Fibroblast of skin of abdomen (primary cell): Measurements from ENCODE around the gene TRRAP. TPM values are rescaled to one million over a fixed set of nuclear protein-coding genes. Genes with fewer than 3 reads are reported as not detected.
"Not testable (repeated sequence)": the region's sequence is repeated elsewhere in the genome, so short reads cannot be mapped to it uniquely, and the experiment has no call there.

Experiments used
- DNase-seq: peaks from one replicate; pipeline ENCODE4 v3.0.0-alpha.2; 2013
- polyA plus RNA-seq, 2 experiments: library from polyadenylated mRNA; unstranded; fragments of 120-200 nt; gene quantifications; one replicate each; pipeline ENCODE4 v1.2.1, GENCODE V29; 2013; ENCODE audit not compliant: insufficient read length in 2 of 2

The TRRAP gene
- polyA plus RNA-seq (2013, experiment 1 of 2; ENCODE audit: insufficient read length): 23.8 TPM
- polyA plus RNA-seq (2013, experiment 2 of 2; ENCODE audit: insufficient read length): 23.4 TPM

GRCh38 chr7:98878365-98879197 lies at the start of gene TRRAP:
Gene TRRAP, plus strand, starts transcription at chr7:98878532. Its CDS starts 2,619 bp downstream, at chr7:98881151.
- DNase-seq: peak; percentile 80

- DNase-seq: no peak
Measured at GRCh38 chr7:98830972-98831548, 47.3 kb upstream of the TRRAP start.

GRCh38 chr7:98831641-98832221 lies 46.6 kb upstream of the TRRAP start:
- DNase-seq: peak; percentile 20

- no peak for DNase-seq
Measured at GRCh38 chr7:98833022-98833421, 45.3 kb upstream of the TRRAP start.

- DNase-seq: no peak
Measured at GRCh38 chr7:98834949-98835348, 43.4 kb upstream of the TRRAP start.

GRCh38 chr7:98836811-98837629 lies 41.3 kb upstream of the TRRAP start:
- DNase-seq: peak; percentile 30

GRCh38 chr7:98837630-98837972 lies 40.7 kb upstream of the TRRAP start:
- no peak for DNase-seq

- no peak for DNase-seq
Measured at GRCh38 chr7:98840096-98840495, 38.2 kb upstream of the TRRAP start.

GRCh38 chr7:98840722-98841121 lies 37.6 kb upstream of the TRRAP start:
- DNase-seq: peak; percentile 28

GRCh38 chr7:98841179-98841997 lies 36.9 kb upstream of the TRRAP start:
- DNase-seq: peak; percentile 42

- DNase-seq: not testable (repeated sequence)
Measured at GRCh38 chr7:98842552-98842951, 35.8 kb upstream of the TRRAP start.

- no peak for DNase-seq
Measured at GRCh38 chr7:98848918-98849317, 29.4 kb upstream of the TRRAP start.

GRCh38 chr7:98852826-98853225 lies 25.5 kb upstream of the TRRAP start:
- peak; percentile 84 for DNase-seq

GRCh38 chr7:98855610-98856422 lies 22.5 kb upstream of the TRRAP start:
- DNase-seq: peak; percentile 80

- no peak for DNase-seq
Measured at GRCh38 chr7:98860071-98860470, 18.3 kb upstream of the TRRAP start.

- no peak for DNase-seq
Measured at GRCh38 chr7:98862203-98862602, 16.1 kb upstream of the TRRAP start.

- no peak for DNase-seq
Measured at GRCh38 chr7:98862716-98863420, 15.5 kb upstream of the TRRAP start.

- no peak for DNase-seq
Measured at GRCh38 chr7:98863601-98864000, 14.7 kb upstream of the TRRAP start.

GRCh38 chr7:98864731-98865453 lies 13.4 kb upstream of the TRRAP start:
- DNase-seq: no peak

GRCh38 chr7:98866351-98866750 lies 12.0 kb upstream of the TRRAP start:
- DNase-seq: no peak
